Suprapubic skin (tissue), 4 donors: ENCODE results near the gene CADM2.

Source experiments
- CTCF ChIP-seq, 2 donors: fragments of 200-600 bp in 1 of 2; fragments of 450-650 bp in 1 of 2; sonication (generic) in 1 of 2; IDR thresholded peaks; one replicate each; pipeline ENCODE4 v1.5.1; 2016 to 2019; ENCODE audit warnings: antibody characterized with exemption in 2 of 2, mild to moderate bottlenecking in 1 of 2, moderate library complexity in 1 of 2
- POLR2A ChIP-seq, 2 donors: fragments of 450-650 bp; IDR thresholded peaks; one replicate each; pipeline ENCODE4 v1.6.1; 2017; ENCODE audit warnings: antibody characterized with exemption in 2 of 2, mild to moderate bottlenecking in 2 of 2, moderate library complexity in 2 of 2
- POLR2AphosphoS5 ChIP-seq, 3 donors: sonication (generic); formaldehyde crosslinking; IDR thresholded peaks; one replicate each; pipeline ENCODE4 v1.6.1; 2017; ENCODE audit warnings: antibody characterized with exemption in 3 of 3

GRCh38 chr3:85474241-85474640, 515.5 kb downstream of the CADM2 start:
- TF ChIP-seq CTCF (IDR thresholded peaks at IDR 0.05) (no peak), POLR2AphosphoS5 (IDR thresholded peaks at IDR 0.05) (no peak), POLR2A (IDR thresholded peaks at IDR 0.05) (no peak)
